HEK293 (cell line): Measurements from ENCODE around the gene SMAD9.

Source experiments
- CTCF ChIA-PET: fragments of 350-600 bp; formaldehyde crosslinking; extraction: SDS; loops from one replicate; lab custom pipeline; 2021; ENCODE audit warnings: antibody characterized with exemption; lab: Yijun Ruan, JAX
- POLR2A ChIA-PET: fragments of 300-600 bp; formaldehyde crosslinking; extraction: SDS; loops from one replicate; lab custom pipeline; 2020; ENCODE audit warnings: antibody characterized with exemption, inconsistent platforms; lab: Yijun Ruan, JAX
- H3K27ac ChIP-seq: fragments of 200-500 bp; sonication (Bioruptor generic); 2 replicates; pipeline ENCODE4 v1.5.1; 2014; ENCODE audit warnings: low read depth, low read length, control low read depth, inconsistent platforms; ENCODE audit errors: extremely low read depth
- H3K36me3 ChIP-seq, 2 experiments: fragments of 200-500 bp in 1 of 2; sonication (Bioruptor generic) in 1 of 2; 1 replicate in 1 of 2; 2 replicates in 1 of 2; pipeline ENCODE4 v1.5.1; 2014 to 2017; ENCODE audit warnings: inconsistent platforms in 2 of 2, low read length in 2 of 2; ENCODE audit not compliant: control insufficient read depth in 2 of 2, insufficient read depth in 1 of 2
- H3K4me1 ChIP-seq: fragments of 200-500 bp; sonication (Bioruptor generic); 2 replicates; pipeline ENCODE4 v1.5.1; 2014; ENCODE audit warnings: mild to moderate bottlenecking, low read length, inconsistent platforms; ENCODE audit not compliant: control insufficient read depth, insufficient read depth
- H3K4me3 ChIP-seq: 2 replicates; pipeline ENCODE4 v1.5.1; 2011; ENCODE audit warnings: low read depth, mild to moderate bottlenecking, control low read depth, low read length, moderate library complexity
- H3K9me3 ChIP-seq: fragments of 200-500 bp; sonication (Bioruptor generic); 2 replicates; pipeline ENCODE4 v1.5.1; 2014; ENCODE audit warnings: low read depth, low read length, inconsistent platforms; ENCODE audit not compliant: control insufficient read depth, insufficient read depth
- BCL11B ChIP-seq: fragments of 450-650 bp; formaldehyde crosslinking; IDR thresholded peaks from 2 replicates; pipeline ENCODE4 v1.5.1; 2016; ENCODE audit warnings: low read depth, missing biosample characterization, missing genetic modification characterization
- FEZF1 ChIP-seq: fragments of 450-650 bp; formaldehyde crosslinking; IDR thresholded peaks from 2 replicates; pipeline ENCODE4 v1.5.1; 2016; ENCODE audit warnings: missing biosample characterization, missing genetic modification characterization
- GLI2 ChIP-seq: fragments of 450-650 bp; formaldehyde crosslinking; IDR thresholded peaks from 2 replicates; pipeline ENCODE4; 2017; ENCODE audit warnings: missing biosample characterization, missing genetic modification characterization, low read depth, borderline replicate concordance
- HOXC10 ChIP-seq: sonication (generic); formaldehyde crosslinking; IDR thresholded peaks from 2 replicates; pipeline ENCODE4 v1.8.1; 2023; ENCODE audit warnings: mild to moderate bottlenecking, missing genetic modification reagents
- KLF16 ChIP-seq: fragments of 450-650 bp; formaldehyde crosslinking; IDR thresholded peaks from 2 replicates; pipeline ENCODE4 v1.5.1; 2017; ENCODE audit warnings: missing biosample characterization, missing genetic modification characterization
- OSR2 ChIP-seq: fragments of 450-650 bp; formaldehyde crosslinking; IDR thresholded peaks from 2 replicates; pipeline ENCODE4 v1.5.1; 2016; ENCODE audit warnings: missing biosample characterization, missing genetic modification characterization
- ZEB2 ChIP-seq: fragments of 450-650 bp; formaldehyde crosslinking; IDR thresholded peaks from 2 replicates; pipeline ENCODE4 v1.5.1; 2016; ENCODE audit warnings: missing biosample characterization, missing genetic modification characterization
- ZNF112 ChIP-seq: fragments of 450-650 bp; formaldehyde crosslinking; IDR thresholded peaks from 2 replicates; pipeline ENCODE4 v1.5.0; 2017; ENCODE audit warnings: missing biosample characterization, missing genetic modification characterization
- ZNF324 ChIP-seq: fragments of 450-650 bp; formaldehyde crosslinking; IDR thresholded peaks from 2 replicates; pipeline ENCODE4 v1.5.1; 2016; ENCODE audit warnings: missing biosample characterization, missing genetic modification characterization
- ZNF354C ChIP-seq: fragments of 450-650 bp; formaldehyde crosslinking; IDR thresholded peaks from 2 replicates; pipeline ENCODE4 v1.5.1; 2016; ENCODE audit warnings: missing biosample characterization, missing genetic modification characterization, low read depth, borderline replicate concordance
- ZNF48 ChIP-seq: fragments of 450-650 bp; formaldehyde crosslinking; IDR thresholded peaks from 2 replicates; pipeline ENCODE4 v1.5.1; 2016; ENCODE audit warnings: missing biosample characterization, missing genetic modification characterization
- ZNF510 ChIP-seq: fragments of 450-650 bp; formaldehyde crosslinking; IDR thresholded peaks from 2 replicates; pipeline ENCODE4 v1.5.1; 2018; ENCODE audit warnings: mild to moderate bottlenecking, missing genetic modification characterization, missing biosample characterization; ENCODE audit not compliant: insufficient replicate concordance
- ZNF785 ChIP-seq: fragments of 450-650 bp; formaldehyde crosslinking; IDR thresholded peaks from 2 replicates; pipeline ENCODE4 v1.5.1; 2016; ENCODE audit warnings: missing biosample characterization, missing genetic modification characterization
- TF ChIP-seq, protein P1 (sequence below): fragments of 450-650 bp; formaldehyde crosslinking; IDR thresholded peaks from 2 replicates; pipeline ENCODE4 v1.5.1; 2017; ENCODE audit warnings: missing biosample characterization, missing genetic modification characterization
- TF ChIP-seq, protein P2 (sequence below): fragments of 450-650 bp; formaldehyde crosslinking; IDR thresholded peaks from 2 replicates; pipeline ENCODE4 v1.5.1; 2016; ENCODE audit warnings: missing biosample characterization, missing genetic modification characterization
- TF ChIP-seq, protein P3 (sequence below): fragments of 450-650 bp; formaldehyde crosslinking; IDR thresholded peaks from 2 replicates; pipeline ENCODE4 v1.5.1; 2016; ENCODE audit warnings: missing biosample characterization, missing genetic modification characterization
- TF ChIP-seq, protein P4 (sequence below): fragments of 450-650 bp; formaldehyde crosslinking; IDR thresholded peaks from 2 replicates; pipeline ENCODE4 v1.5.1; 2016; ENCODE audit warnings: missing biosample characterization, missing genetic modification characterization, low read depth
- TF ChIP-seq, protein P5 (sequence below): fragments of 450-650 bp; formaldehyde crosslinking; IDR thresholded peaks from 2 replicates; pipeline ENCODE4 v1.5.0; 2017; ENCODE audit warnings: missing biosample characterization, missing genetic modification characterization, borderline replicate concordance
- TF ChIP-seq, protein P6 (sequence below): fragments of 450-650 bp; formaldehyde crosslinking; IDR thresholded peaks from 2 replicates; pipeline ENCODE4 v1.5.1; 2017; ENCODE audit warnings: missing biosample characterization, missing genetic modification characterization

SMAD9 gene

DNA sequence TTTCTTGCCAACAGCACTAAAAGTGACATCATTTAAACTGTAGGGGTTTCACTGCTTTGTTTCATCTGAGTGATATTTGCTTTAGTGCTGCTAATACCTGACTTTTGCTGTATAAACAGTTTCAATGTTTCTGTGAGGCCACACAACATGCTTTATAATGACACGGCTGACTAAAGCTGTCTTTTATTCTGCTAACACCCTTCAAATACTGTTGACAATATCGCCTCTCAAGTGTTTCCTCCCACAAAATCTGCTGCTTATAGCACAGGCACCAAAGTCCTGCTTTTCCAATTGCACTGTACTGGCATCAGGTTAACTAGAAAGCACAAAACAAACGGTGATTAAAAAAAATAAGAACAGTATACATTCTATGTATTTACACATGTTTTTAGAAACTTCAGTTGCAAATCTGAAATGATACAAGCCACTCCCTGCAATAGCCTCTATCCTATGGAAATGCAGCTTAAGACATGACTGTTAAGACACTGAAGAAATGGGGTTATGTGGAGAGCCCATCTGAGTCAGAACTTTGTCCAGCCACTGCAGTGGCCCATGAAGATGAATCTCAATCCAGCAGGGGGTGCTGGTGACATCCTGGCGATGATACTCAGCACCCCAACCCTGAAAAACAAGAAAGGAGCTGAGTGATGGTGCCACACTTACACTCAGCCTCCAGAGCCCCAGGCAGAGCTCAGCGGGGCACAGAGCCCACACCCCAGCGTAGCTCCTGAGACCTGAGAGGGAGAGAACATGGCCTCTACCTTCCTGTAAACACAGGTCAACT lies 71.6 kb downstream of the SMAD9 start:
- peaks cover 0 to 29% of the 10 kb centered on the region in 2 experiments; a peak in 2 of 3 replicates for H3K36me3 ChIP-seq
- ChIA-PET CTCF (interaction anchor here (0.6 to 2.1 kb wide), 4 partner anchors 10 to 368 kb away, joined by 3 to 9 read pairs (median 5); no protein-coding TSS in a partner anchor), POLR2A (no interaction called here)

DNA sequence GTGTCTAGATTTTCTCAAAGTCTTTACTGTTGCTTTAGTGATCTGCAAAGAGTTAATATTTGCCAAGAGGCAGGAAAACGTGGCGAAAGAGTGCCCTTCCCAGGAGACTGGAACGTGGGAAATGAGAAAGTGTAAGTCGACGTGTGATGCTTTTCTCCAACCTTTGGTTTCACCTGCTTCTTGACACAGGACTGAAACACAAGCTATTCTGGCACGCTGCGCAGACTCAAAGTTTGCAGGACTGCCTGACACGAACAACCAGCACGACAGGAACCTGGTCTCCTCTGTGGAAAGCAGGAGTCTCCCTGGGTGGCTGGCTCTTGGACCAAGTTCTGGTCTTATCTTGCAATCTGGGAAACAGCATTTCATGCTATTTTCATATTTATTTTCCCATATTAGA lies 72.4 kb downstream of the SMAD9 start:
- TF ChIP-seq, protein P1, sequence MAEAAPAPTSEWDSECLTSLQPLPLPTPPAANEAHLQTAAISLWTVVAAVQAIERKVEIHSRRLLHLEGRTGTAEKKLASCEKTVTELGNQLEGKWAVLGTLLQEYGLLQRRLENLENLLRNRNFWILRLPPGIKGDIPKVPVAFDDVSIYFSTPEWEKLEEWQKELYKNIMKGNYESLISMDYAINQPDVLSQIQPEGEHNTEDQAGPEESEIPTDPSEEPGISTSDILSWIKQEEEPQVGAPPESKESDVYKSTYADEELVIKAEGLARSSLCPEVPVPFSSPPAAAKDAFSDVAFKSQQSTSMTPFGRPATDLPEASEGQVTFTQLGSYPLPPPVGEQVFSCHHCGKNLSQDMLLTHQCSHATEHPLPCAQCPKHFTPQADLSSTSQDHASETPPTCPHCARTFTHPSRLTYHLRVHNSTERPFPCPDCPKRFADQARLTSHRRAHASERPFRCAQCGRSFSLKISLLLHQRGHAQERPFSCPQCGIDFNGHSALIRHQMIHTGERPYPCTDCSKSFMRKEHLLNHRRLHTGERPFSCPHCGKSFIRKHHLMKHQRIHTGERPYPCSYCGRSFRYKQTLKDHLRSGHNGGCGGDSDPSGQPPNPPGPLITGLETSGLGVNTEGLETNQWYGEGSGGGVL, result no peak
- no peak for TF ChIP-seq ZNF510 (tag by site-specific recombination)
- no peak for TF ChIP-seq HOXC10 (CRISPR knock-in tag)
- TF ChIP-seq, protein P2, sequence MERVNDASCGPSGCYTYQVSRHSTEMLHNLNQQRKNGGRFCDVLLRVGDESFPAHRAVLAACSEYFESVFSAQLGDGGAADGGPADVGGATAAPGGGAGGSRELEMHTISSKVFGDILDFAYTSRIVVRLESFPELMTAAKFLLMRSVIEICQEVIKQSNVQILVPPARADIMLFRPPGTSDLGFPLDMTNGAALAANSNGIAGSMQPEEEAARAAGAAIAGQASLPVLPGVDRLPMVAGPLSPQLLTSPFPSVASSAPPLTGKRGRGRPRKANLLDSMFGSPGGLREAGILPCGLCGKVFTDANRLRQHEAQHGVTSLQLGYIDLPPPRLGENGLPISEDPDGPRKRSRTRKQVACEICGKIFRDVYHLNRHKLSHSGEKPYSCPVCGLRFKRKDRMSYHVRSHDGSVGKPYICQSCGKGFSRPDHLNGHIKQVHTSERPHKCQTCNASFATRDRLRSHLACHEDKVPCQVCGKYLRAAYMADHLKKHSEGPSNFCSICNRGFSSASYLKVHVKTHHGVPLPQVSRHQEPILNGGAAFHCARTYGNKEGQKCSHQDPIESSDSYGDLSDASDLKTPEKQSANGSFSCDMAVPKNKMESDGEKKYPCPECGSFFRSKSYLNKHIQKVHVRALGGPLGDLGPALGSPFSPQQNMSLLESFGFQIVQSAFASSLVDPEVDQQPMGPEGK (tag by site-specific recombination), result no peak
- TF ChIP-seq BCL11B, result no peak
- no peak for TF ChIP-seq ZNF354C (tag by site-specific recombination)
- TF ChIP-seq, protein P3, sequence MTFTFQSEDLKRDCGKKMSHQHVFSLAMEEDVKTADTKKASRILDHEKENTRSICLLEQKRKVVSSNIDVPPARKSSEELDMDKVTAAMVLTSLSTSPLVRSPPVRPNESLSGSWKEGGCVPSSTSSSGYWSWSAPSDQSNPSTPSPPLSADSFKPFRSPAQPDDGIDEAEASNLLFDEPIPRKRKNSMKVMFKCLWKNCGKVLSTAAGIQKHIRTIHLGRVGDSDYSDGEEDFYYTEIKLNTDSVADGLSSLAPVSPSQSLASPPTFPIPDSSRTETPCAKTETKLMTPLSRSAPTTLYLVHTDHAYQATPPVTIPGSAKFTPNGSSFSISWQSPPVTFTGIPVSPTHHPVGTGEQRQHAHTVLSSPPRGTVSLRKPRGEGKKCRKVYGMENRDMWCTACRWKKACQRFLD, result no peak
- TF ChIP-seq ZNF112 (tag by site-specific recombination), result no peak
- no peak for TF ChIP-seq ZEB2 (tag by site-specific recombination)
- TF ChIP-seq KLF16 (tag by site-specific recombination), result no peak
- TF ChIP-seq ZNF48 (tag by site-specific recombination), result no peak
- Histone ChIP-seq H3K36me3 (peaks cover 0 to 25% of the 10 kb centered on the region in 2 experiments; a peak in 2 of 3 replicates), H3K27ac (no peak overlapping the region), H3K4me1 (no peaks in the 10 kb centered on the region), H3K9me3 (no peaks in the 10 kb centered on the region), H3K4me3 (no peak overlapping the region)
- ChIA-PET CTCF (interaction anchor here (1.3 to 2.1 kb wide), 2 partner anchors 11 to 20 kb away, joined by 3 to 9 read pairs; no protein-coding TSS in a partner anchor), POLR2A (no interaction called here)

More for the DNA sequence above, 71.6 kb downstream of the SMAD9 start:
- Histone ChIP-seq H3K4me1 (no peaks in the 10 kb centered on the region), H3K4me3 (no peak overlapping the region), H3K9me3 (no peaks in the 10 kb centered on the region), H3K27ac (no peak overlapping the region)
- TF ChIP-seq OSR2 (tag by site-specific recombination), result 0 out of 2 replicates have a peak, but pooled peaks have one; percentile 38
- TF ChIP-seq ZNF785 (tag by site-specific recombination), result no peak
- TF ChIP-seq, protein P4, sequence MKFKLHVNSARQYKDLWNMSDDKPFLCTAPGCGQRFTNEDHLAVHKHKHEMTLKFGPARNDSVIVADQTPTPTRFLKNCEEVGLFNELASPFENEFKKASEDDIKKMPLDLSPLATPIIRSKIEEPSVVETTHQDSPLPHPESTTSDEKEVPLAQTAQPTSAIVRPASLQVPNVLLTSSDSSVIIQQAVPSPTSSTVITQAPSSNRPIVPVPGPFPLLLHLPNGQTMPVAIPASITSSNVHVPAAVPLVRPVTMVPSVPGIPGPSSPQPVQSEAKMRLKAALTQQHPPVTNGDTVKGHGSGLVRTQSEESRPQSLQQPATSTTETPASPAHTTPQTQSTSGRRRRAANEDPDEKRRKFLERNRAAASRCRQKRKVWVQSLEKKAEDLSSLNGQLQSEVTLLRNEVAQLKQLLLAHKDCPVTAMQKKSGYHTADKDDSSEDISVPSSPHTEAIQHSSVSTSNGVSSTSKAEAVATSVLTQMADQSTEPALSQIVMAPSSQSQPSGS (tag by site-specific recombination), result peak; percentile 51; the same call in 1 of the 2 replicates
- no peak for TF ChIP-seq ZNF324
- peak; percentile 50 for TF ChIP-seq FEZF1 (tag by site-specific recombination)
- TF ChIP-seq, protein P5, sequence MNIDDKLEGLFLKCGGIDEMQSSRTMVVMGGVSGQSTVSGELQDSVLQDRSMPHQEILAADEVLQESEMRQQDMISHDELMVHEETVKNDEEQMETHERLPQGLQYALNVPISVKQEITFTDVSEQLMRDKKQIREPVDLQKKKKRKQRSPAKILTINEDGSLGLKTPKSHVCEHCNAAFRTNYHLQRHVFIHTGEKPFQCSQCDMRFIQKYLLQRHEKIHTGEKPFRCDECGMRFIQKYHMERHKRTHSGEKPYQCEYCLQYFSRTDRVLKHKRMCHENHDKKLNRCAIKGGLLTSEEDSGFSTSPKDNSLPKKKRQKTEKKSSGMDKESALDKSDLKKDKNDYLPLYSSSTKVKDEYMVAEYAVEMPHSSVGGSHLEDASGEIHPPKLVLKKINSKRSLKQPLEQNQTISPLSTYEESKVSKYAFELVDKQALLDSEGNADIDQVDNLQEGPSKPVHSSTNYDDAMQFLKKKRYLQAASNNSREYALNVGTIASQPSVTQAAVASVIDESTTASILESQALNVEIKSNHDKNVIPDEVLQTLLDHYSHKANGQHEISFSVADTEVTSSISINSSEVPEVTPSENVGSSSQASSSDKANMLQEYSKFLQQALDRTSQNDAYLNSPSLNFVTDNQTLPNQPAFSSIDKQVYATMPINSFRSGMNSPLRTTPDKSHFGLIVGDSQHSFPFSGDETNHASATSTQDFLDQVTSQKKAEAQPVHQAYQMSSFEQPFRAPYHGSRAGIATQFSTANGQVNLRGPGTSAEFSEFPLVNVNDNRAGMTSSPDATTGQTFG (tag by site-specific recombination), result no peak
- TF ChIP-seq GLI2 (tag by site-specific recombination), result no peak
- TF ChIP-seq, protein P6, sequence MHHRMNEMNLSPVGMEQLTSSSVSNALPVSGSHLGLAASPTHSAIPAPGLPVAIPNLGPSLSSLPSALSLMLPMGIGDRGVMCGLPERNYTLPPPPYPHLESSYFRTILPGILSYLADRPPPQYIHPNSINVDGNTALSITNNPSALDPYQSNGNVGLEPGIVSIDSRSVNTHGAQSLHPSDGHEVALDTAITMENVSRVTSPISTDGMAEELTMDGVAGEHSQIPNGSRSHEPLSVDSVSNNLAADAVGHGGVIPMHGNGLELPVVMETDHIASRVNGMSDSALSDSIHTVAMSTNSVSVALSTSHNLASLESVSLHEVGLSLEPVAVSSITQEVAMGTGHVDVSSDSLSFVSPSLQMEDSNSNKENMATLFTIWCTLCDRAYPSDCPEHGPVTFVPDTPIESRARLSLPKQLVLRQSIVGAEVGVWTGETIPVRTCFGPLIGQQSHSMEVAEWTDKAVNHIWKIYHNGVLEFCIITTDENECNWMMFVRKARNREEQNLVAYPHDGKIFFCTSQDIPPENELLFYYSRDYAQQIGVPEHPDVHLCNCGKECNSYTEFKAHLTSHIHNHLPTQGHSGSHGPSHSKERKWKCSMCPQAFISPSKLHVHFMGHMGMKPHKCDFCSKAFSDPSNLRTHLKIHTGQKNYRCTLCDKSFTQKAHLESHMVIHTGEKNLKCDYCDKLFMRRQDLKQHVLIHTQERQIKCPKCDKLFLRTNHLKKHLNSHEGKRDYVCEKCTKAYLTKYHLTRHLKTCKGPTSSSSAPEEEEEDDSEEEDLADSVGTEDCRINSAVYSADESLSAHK (tag by site-specific recombination), result 0 out of 2 replicates have a peak, but pooled peaks have one; percentile 24
